ENCODE measurements around the gene ATG16L1.

ATG16L1 gene

GRCh38 chr2:233227346-233227978 lies 24.0 kb upstream of the ATG16L1 start:
- DNase-seq: no peak

DNA sequence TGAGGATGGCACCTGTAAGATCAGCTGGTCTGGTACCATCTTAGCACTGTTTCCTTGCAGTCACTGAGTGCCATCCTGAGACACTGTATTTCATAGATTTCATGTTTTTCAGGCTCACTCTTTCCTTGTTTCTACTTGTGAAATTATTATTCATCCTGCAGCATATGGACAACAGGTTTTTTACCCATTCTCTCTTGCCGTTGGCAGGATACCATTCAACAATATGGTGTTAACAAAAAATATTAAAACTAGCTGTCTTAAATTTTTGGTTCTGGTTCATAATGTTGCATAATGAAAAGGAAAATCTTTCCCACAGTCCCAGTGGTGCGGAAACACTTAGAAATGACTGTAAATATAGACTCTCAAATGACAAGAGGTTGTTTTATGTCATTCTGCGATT lies 23.1 kb upstream of the ATG16L1 start:
- no peak for DNase-seq

DNA sequence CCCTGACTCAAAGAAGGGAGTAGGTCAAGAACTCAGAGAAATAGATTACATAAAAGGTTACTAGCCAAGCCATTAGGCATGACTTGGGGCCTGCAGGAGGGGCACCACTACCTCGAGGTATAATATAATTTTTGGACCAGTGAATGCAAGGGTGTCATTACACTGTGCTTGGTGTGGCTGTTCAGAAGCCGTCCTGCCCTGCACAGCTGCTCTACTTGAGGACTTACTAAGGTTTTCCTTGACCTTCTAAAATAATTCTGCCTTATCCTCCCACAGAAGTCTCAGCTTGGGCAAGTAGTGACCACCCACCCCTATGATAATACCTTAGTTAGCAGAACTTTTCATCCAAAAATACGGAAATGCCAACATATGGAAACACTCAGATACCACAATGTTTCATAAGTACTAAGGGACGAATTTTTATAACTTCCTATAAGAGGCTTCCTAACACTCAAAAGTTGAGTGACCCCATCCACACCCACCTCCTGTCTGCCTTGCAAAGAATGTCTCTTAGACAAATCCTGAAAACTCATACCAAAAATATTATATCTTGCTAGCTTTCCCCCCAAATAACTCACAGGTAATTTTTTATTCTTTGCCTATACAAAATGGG lies 17.7 kb upstream of the ATG16L1 start:
- DNase-seq: no peak

- no peak for DNase-seq
These were observed 17.2 kb upstream of the ATG16L1 start for GRCh38 chr2:233234264-233234663.

GRCh38 chr2:233234996-233235395 lies 16.5 kb upstream of the ATG16L1 start:
- DNase-seq: no peak

GRCh38 chr2:233235977-233236376 lies 15.5 kb upstream of the ATG16L1 start:
- DNase-seq: no peak

- DNase-seq: no peak
These were observed 14.5 kb upstream of the ATG16L1 start for GRCh38 chr2:233236820-233237589.

- no peak for DNase-seq
These were observed 10.6 kb upstream of the ATG16L1 start for GRCh38 chr2:233240897-233241296.

DNA sequence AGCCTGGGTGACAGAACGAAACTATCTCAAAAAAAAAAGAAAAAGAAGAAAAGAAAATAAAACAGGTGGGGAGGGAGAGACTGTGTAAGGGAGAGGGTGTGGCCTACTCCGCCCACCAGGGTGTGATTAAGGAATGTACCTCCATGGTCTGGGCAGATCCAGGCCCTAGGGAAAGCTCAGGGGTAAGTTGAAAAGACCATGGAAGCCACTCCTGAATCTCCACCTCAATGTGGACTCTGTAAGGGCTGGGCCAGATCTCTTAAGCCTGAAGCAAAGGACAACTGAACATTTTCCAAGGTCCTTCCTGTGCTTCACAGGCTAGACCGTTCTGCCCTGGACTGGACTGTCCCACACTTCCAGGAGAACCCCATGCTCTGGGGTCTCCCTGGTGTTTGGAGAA lies 9.7 kb upstream of the ATG16L1 start:
- DNase-seq: no peak

DNA sequence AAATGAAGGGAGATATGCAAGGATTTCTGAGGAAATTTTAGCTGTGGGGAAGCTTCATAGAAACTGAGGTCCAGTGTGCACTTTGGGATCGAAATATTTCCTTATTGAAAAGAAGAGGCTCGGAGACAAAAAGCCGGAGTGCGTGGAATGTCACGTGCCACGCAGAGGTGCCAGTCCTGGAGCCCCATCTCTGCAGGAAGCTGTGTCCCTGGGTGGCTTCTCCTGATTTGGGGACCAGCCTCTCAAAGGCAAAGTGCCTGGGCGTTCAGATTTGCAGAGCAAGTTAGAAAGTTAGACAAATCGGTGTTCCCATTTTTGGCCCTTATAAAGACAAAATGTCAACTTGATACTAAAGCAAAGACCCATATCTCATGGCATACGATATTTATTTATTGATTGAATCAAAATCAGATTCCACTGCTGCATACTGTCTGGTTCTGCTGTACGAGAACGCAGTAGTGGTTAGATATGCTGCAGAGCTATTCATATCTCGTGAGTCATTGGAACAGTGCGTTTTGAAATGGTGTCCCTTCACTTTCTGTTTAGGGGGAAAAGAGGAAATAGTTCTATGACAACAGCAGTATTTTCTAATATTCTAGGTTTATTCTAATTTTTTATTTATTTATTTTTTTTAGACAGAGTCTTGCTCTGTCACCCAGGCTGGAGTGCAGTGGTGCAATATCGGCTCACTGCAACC lies 9.1 kb upstream of the ATG16L1 start:
- DNase-seq: no peak

GRCh38 chr2:233243348-233243747 lies 8.1 kb upstream of the ATG16L1 start:
- DNase-seq: no peak

GRCh38 chr2:233244818-233245217 lies 6.7 kb upstream of the ATG16L1 start:
- DNase-seq: no peak

DNA sequence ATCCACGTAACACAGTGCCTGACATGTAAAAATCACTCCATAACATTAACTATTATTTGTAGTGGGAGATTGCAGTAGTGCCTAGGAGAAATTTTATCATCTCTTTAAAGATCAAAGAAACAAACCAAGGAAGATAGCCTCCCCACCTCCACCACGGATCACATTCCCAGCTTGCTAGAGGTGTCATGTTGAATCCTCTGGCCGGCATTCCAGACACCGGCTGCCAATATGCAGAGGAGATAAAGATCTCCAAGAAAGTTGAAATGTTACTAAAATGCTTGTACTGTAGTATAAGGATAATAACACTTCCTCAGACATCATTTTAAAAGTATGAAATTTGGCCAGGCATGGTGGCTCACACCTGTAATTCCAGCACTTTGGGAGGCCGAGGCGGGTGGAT lies 6.1 kb upstream of the ATG16L1 start:
- DNase-seq: no peak

DNA sequence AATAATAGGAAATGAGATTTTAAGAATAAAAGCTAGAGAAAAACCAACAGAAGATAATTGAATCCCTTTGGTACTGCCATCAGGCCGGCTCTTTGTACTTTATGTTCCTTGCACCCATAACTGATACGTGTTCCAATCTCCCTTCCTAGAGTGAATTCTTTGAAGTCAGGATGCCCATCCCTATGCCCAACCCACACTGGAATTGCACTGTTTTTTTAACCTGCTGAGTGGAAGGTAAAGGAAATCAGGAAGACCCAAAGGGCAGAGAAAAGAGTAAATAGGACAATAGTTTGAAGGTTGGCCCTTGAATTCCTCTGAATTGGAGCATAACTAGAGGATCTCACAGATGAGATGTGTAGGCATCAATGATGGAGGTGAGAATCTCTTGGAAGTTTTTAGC lies 4.4 kb upstream of the ATG16L1 start:
- DNase-seq: no peak

DNA sequence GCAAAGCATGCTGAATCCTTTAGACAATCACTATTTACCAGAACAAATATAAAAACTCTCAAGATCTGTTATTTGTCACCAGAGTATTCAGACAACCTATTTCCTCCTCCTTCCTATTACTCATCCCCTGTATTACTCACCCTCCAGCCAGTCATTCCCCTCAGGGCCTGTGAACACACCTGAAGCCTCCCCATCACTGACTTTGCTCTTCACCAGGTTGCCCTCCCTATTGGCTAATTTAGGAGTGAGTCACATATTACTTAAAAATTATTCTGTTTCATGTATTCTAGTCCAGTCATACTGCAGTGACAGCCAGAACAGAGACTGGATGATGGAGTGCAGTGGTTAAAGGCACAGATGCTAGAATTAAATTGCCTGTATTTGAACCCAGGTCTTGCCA lies 3.7 kb upstream of the ATG16L1 start:
- peak; percentile 5 to 45 (median 18) for DNase-seq

DNA sequence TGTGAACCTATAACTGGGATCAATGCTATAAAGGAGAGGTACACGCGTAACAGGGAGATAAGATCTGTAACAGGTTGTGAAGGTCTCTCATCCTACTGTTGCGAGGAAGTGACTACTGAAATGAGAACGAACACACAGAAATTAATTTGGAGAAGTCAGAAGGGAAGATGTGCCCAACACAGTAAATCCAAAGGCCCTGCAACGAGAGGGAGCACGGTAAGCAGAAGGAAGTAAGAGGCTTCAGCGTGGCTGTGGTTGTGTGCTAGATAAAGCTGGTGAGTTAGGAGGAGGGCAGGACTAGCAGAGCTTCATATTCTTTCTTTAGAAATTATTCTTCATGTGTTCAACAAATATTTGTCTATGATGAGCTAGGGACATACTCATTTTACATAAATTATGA lies 2.5 kb upstream of the ATG16L1 start:
- no peak for DNase-seq

GRCh38 chr2:233250568-233250967 lies 905 bp upstream of the ATG16L1 start:
- DNase-seq: no peak

DNA sequence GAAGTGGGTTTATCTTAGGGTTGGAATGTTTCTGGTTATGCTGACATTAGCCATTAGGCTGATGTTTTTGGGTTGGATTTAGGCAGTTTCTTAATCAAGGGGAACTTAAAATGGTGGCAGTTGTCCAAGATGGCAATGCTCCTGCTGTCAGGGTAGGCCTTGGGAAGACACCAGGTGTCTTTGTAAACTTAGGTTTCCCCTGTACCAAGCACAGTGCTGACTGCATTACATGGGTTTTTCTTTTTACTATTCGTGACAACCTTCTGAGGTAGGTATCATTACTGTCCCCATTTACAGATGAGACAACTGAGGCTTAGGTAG lies 528 bp upstream of the ATG16L1 start:
- DNase-seq: no peak

- no peak for DNase-seq
These were observed 754 bp downstream of the ATG16L1 start for GRCh38 chr2:233252227-233252626.

- no peak for DNase-seq
These were observed 3.7 kb downstream of the ATG16L1 start for GRCh38 chr2:233255151-233255550.

DNA sequence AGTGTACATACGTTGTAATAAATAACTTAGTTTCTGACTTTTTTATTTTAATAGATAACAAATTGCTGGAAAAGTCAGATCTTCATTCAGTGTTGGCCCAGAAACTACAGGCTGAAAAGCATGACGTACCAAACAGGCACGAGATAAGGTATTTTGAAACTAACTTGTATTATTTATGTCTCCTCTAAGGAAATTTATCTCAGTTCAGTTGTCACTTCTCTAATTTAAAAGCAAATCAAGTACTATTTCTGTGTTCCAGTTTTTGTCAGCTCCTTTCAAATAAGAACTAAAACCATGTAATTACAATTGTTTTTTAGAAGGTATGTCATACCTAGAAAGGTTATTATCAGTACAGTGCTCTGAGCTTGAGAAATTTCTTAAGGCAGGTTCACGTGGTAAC lies 4.6 kb downstream of the ATG16L1 start:
- no peak for DNase-seq

GRCh38 chr2:233258211-233258610 lies 6.7 kb downstream of the ATG16L1 start:
- no peak for DNase-seq

DNA sequence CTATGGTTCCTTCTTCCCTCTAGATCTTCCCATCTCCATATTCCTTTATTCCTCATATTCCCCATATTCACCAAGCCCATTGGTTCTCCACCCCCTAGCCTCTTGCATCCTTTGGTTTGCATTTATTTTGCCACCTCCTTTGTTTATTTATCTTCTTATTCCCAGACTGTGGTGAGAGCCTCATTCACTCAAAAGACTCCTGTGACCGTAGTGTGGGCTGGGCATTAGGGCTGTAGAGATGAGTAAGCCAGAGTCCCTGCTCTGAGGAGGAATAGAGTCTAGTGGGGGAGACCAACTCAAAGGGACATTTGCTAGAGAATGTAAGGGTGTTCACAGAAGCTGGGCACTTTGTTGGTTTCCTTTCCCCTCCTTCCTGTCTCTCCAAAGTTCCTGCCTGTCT lies 8.3 kb downstream of the ATG16L1 start:
- no peak for DNase-seq

DNA sequence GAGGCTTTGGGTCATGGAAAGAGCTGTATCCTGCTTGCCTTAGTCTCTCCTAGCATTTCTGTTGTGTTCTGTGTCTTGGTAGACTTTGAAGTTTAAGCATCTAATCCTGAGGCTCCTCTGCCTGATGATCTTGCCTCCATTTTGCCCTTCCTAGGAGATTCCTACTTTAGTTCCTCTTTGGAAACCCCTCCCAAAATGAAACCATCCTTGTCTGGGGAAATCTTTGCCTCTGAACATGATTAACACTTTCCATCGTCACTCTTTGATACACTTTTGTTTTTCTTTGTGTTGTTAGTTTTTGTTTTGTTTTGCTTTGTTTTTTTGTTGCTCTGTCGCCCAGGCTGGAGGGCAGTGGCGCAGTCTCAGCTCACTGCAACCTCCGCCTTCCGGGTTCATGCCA lies 9.2 kb downstream of the ATG16L1 start:
- no peak for DNase-seq

Data from activated CD4-positive, CD25-positive, alpha-beta regulatory T cell (primary cell).